ENCODE results near the gene ANP32A.

GRCh38 chr15:68789534-68790241 is 31.0 kb downstream of the ANP32A start:
- TF ChIP-seq CTCF (IDR thresholded peaks at IDR 0.05), result no peak
- no peak for TF ChIP-seq POLR2A (IDR thresholded peaks at IDR 0.05)
- no peak for TF ChIP-seq POLR2AphosphoS5 (IDR thresholded peaks at IDR 0.05)
